ENCODE results near the gene PTH. TPM values are rescaled to one million over a fixed set of nuclear protein-coding genes. Genes with fewer than 3 reads are reported as not detected.

Gene PTH
- total and polyA plus RNA-seq, 2 donors (not counting 3 experiments of a cell fraction or from before 2014, with no cell fraction given): not detected

GRCh38 chr11:13462901-13463778 is 32.7 kb downstream of the PTH start, which contains the start of gene BTBD10:
BTBD10 (minus strand) TSS chr11:13463222; CDS start chr11:13445124, 18,098 bp downstream.
- dilution Hi-C loops (cut with MboI; ENCODE audit: extremely low pct_ligation_motif_present, low sequenced_read_pairs): no loop called here
- Histone ChIP-seq H3K27ac (ENCODE audit: insufficient read depth, low read depth, low read length) (peak within 1 kb of the TSS; percentile 60), H4K20me1 (replicated peaks; ENCODE audit: control insufficient read depth, extremely low read depth, insufficient read depth, low read length) (no peaks in the 10 kb centered on the region), H3K36me3 (ENCODE audit: control insufficient read depth in 2 of 2, extremely low read depth in 1 of 2, insufficient read depth in 2 of 2, low read length in 2 of 2) (no peaks in the 10 kb centered on the region), H2AFZ (ENCODE audit: low read depth, low read length) (peak within 1 kb of the TSS; percentile 90), H3K79me2 (ENCODE audit: control insufficient read depth, insufficient read depth, low read length) (peaks cover 46% of the 10 kb centered on the region), H3K9ac (replicated peaks; ENCODE audit: extremely low read depth, insufficient read depth, low read length) (peak within 1 kb of the TSS; percentile 89), H3K4me3 (replicated peaks in 1 of 3; ENCODE audit: insufficient read depth in 1 of 3, low read depth in 1 of 3, low read length in 3 of 3) (peak within 1 kb of the TSS; percentile 13 to 76 (median 70)), H3K9me3 (replicated peaks; ENCODE audit: control insufficient read depth, insufficient read depth, low read length) (no peaks in the 10 kb centered on the region), H3K9me1 (replicated peaks; ENCODE audit: control insufficient read depth, extremely low read depth, insufficient read depth, low read length) (no peaks in the 10 kb centered on the region), H3K4me1 (ENCODE audit: control insufficient read depth, extremely low read depth, insufficient read depth, low read length) (peaks cover 26% of the 10 kb centered on the region), H3K27me3 (ENCODE audit: control insufficient read depth in 2 of 2, insufficient read depth in 2 of 2, low read length in 2 of 2) (peaks cover 2 to 6% of the 10 kb centered on the region in 2 experiments), H3K4me2 (ENCODE audit: insufficient read depth, low read length) (peak within 1 kb of the TSS; percentile 87)
- TF ChIP-seq EZH2 (IDR thresholded peaks at IDR 0.05; ENCODE audit: borderline replicate concordance, low read depth, low read length, severe bottlenecking) (no peak), POLR2A (IDR thresholded peaks at IDR 0.05; ENCODE audit: low read depth, low read length) (peak; percentile 86), FOS (IDR thresholded peaks at IDR 0.05; ENCODE audit: borderline replicate concordance, insufficient read depth, low read length) (no peak), POLR2AphosphoS5 (IDR thresholded peaks at IDR 0.05; ENCODE audit: insufficient read depth, low read depth, low read length) (peak; percentile 91), JUN (IDR thresholded peaks at IDR 0.05; ENCODE audit: borderline replicate concordance, insufficient read depth, insufficient read length, low read depth) (no peak)
- TF ChIP-seq, protein P1, sequence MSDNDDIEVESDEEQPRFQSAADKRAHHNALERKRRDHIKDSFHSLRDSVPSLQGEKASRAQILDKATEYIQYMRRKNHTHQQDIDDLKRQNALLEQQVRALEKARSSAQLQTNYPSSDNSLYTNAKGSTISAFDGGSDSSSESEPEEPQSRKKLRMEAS (IDR thresholded peaks at IDR 0.05; ENCODE audit: insufficient read depth, insufficient read length): peak; percentile 3
- TSS peak; percentile 92 for BruUV-seq (replicated peaks)
- FAIRE-seq: peak; percentile 43
- ChIA-PET POLR2A (interaction anchor here (1.5 kb wide), 1 partner anchor 77 kb away, joined by 4 read pairs; no protein-coding TSS in a partner anchor), CTCF (interaction anchor here (0.8 to 3.4 kb wide), 13 partner anchors 8 to 499 kb away, joined by 3 to 22 read pairs (median 4); no protein-coding TSS in a partner anchor)
- DNase-seq (ENCODE audit: low read depth, low spot score): peak; percentile 97
- intact Hi-C loops (cut with micrococcal nuclease): loop anchor here (1.0 to 5.0 kb wide), 7 partner anchors 17 to 246 kb away; partner anchors contain the start of genes BMAL1 and FAR1
